OCI-LY1 (cell line): ENCODE data around the gene HES5.

Source experiments
- H2AFZ ChIP-seq: fragments of 200-600 bp; sonication (generic), shearing (Covaris generic); 2 replicates; pipeline ENCODE4 v1.6.0; 2014; ENCODE audit warnings: antibody characterized with exemption, mild to moderate bottlenecking, low read length
- H3F3A ChIP-seq: fragments of 200-600 bp; sonication (generic), shearing (Covaris generic); 2 replicates; pipeline ENCODE4 v1.6.0; 2014; ENCODE audit warnings: mild to moderate bottlenecking, antibody characterized with exemption, low read length, moderate library complexity; ENCODE audit not compliant: insufficient read depth
- H3K27ac ChIP-seq: fragments of 200-600 bp; sonication (generic); 2 replicates; pipeline ENCODE4 v1.5.1; 2014; ENCODE audit warnings: low read length, mixed run types, mild to moderate bottlenecking, low read depth; ENCODE audit not compliant: poor library complexity, severe bottlenecking
- H3K27me3 ChIP-seq: fragments of 200-600 bp; sonication (generic); 2 replicates; pipeline ENCODE4 v1.6.0; 2014; ENCODE audit warnings: antibody characterized with exemption, mild to moderate bottlenecking, low read length, moderate library complexity; ENCODE audit not compliant: insufficient read depth
- H3K36me3 ChIP-seq: fragments of 200-600 bp; sonication (generic); 2 replicates; pipeline ENCODE4 v1.6.1; 2014; ENCODE audit warnings: mild to moderate bottlenecking, antibody characterized with exemption, low read length, moderate library complexity, mixed read lengths; ENCODE audit not compliant: insufficient read depth
- H3K4me1 ChIP-seq: fragments of 200-600 bp; sonication (generic); 2 replicates; pipeline ENCODE4 v1.5.1; 2014; ENCODE audit warnings: mild to moderate bottlenecking, low read length, moderate library complexity; ENCODE audit not compliant: insufficient read depth, severe bottlenecking
- H3K4me2 ChIP-seq: fragments of 200-600 bp; sonication (generic), shearing (Covaris generic); 2 replicates; pipeline ENCODE4 v1.6.1; 2014; ENCODE audit warnings: low read length
- H3K4me3 ChIP-seq: fragments of 200-600 bp; sonication (generic); 2 replicates; pipeline ENCODE4 v1.5.1; 2014; ENCODE audit warnings: low read length, low read depth, mild to moderate bottlenecking, mixed read lengths; ENCODE audit not compliant: poor library complexity, severe bottlenecking
- H3K79me2 ChIP-seq: fragments of 200-600 bp; shearing (Covaris generic); 2 replicates; pipeline ENCODE4 v1.6.1; 2016; ENCODE audit warnings: mixed run types, low read length, mixed read lengths; ENCODE audit not compliant: insufficient read depth
- H3K9ac ChIP-seq: fragments of 200-600 bp; sonication (generic), shearing (Covaris generic); 2 replicates; pipeline ENCODE4 v1.6.1; 2014; ENCODE audit warnings: mild to moderate bottlenecking, low read length, mixed read lengths
- H3K9me2 ChIP-seq: fragments of 200-600 bp; sonication (generic), shearing (Covaris generic); 2 replicates; pipeline ENCODE4 v1.6.1; 2014; ENCODE audit warnings: low read depth, mild to moderate bottlenecking, low read length, mixed read lengths
- H3K9me3 ChIP-seq: fragments of 200-600 bp; shearing (Covaris generic); 2 replicates; pipeline ENCODE4 v1.6.1; 2014; ENCODE audit warnings: low read length, mixed read lengths
- H4K20me1 ChIP-seq: fragments of 200-600 bp; sonication (generic), shearing (Covaris generic); 2 replicates; pipeline ENCODE4 v1.6.0; 2016; ENCODE audit warnings: mild to moderate bottlenecking, low read length; ENCODE audit not compliant: insufficient read depth
- EZH2 ChIP-seq: fragments of 200-600 bp; sonication (generic), shearing (Covaris generic); IDR thresholded peaks from 2 replicates; pipeline ENCODE4 v1.8.0; 2017; ENCODE audit warnings: borderline replicate concordance, mixed run types, mild to moderate bottlenecking, antibody characterized with exemption, low read length, moderate library complexity, mixed read lengths
- TF ChIP-seq, protein P1 (sequence below): fragments of 200-600 bp; sonication (generic), shearing (Covaris generic); IDR thresholded peaks from 2 replicates; pipeline ENCODE4 v1.5.1; 2017; ENCODE audit warnings: mild to moderate bottlenecking, antibody characterized with exemption, low read length, moderate library complexity, mixed read lengths

The HES5 gene

DNA sequence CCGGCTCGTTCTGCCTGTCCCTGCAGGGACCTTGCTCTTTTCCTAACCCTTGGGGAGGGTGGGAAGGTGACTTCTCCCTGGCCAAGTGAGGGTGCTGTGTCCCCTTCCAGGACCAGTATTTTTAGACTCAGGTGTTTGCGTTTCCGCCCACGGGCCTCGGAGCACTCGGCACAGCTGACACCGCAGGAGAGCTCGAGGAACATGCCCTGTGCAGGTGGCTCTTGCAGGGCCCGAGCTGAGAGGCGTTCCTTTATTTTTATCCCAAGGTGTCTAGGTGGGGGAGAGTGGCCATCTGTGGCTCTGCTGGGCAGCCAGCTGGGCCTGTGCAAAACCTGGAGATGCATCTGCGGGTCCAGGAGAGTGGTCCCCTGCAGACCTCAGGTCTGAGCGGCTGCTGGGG lies 38.0 kb downstream of the HES5 start:
- no peak overlapping the region for H3K9ac ChIP-seq
- H3K4me3 ChIP-seq = no peak overlapping the region
- no peaks in the 10 kb centered on the region for H3K79me2 ChIP-seq
- H3K27ac ChIP-seq = no peak overlapping the region
- H4K20me1 ChIP-seq = no peaks in the 10 kb centered on the region
- H3K27me3 ChIP-seq = peaks cover 23% of the 10 kb centered on the region; the same call in 1 of the 2 replicates
- H3K4me1 ChIP-seq = peaks cover 9% of the 10 kb centered on the region
- no peak overlapping the region for H3K4me2 ChIP-seq
- H3F3A ChIP-seq = no peaks in the 10 kb centered on the region
- no peaks in the 10 kb centered on the region for H3K9me2 ChIP-seq
- H3K9me3 ChIP-seq = no peaks in the 10 kb centered on the region
- no peak for TF ChIP-seq EZH2
- TF ChIP-seq, protein P1, sequence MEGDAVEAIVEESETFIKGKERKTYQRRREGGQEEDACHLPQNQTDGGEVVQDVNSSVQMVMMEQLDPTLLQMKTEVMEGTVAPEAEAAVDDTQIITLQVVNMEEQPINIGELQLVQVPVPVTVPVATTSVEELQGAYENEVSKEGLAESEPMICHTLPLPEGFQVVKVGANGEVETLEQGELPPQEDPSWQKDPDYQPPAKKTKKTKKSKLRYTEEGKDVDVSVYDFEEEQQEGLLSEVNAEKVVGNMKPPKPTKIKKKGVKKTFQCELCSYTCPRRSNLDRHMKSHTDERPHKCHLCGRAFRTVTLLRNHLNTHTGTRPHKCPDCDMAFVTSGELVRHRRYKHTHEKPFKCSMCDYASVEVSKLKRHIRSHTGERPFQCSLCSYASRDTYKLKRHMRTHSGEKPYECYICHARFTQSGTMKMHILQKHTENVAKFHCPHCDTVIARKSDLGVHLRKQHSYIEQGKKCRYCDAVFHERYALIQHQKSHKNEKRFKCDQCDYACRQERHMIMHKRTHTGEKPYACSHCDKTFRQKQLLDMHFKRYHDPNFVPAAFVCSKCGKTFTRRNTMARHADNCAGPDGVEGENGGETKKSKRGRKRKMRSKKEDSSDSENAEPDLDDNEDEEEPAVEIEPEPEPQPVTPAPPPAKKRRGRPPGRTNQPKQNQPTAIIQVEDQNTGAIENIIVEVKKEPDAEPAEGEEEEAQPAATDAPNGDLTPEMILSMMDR = no peak
- H2AFZ ChIP-seq = no peak overlapping the region
- no peaks in the 10 kb centered on the region; the same call in 1 of the 2 replicates for H3K36me3 ChIP-seq

DNA sequence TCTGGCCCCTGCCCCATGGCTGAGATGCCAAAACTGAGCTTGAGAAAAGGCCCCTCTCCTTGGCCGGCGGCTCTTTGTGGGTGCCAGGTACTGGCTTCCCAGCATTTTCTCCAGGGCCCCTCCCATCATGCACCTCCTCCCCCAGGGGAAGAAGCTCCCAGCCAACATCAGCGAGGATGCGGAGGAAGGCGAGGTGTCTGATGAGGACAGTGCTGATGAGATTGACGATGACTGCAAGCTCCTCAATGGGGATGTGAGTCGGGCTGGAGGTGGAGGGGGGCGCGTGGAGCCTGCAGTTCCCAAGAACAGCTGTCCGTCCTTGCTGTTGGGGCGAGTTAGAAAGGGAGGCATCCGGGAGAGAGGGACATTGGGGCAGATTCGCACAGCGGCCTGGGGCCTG lies 40.4 kb downstream of the HES5 start:
- H3K9ac ChIP-seq = no peak overlapping the region
- TF ChIP-seq EZH2 = no peak
- TF ChIP-seq, protein P1 = no peak

DNA sequence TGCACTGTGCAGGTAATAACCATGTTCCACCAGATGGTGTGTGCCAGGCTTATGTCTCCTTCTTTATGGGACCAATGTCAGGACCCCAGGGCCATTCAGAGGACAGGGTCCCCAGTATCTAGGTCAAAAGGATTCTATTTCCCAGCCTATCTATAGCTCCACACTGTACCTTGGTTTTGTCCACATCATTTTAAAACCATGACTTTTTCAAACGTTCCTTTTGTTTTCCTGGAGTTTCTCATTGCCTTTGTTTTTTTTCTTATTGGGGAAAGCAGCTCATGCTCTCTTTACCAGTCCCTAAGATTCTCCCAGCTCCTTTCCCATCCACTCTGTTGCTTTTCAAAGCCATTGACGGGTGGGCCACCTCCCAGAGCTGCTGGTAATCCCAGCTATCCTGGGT lies 41.4 kb downstream of the HES5 start:
- Histone ChIP-seq H2AFZ (no peak overlapping the region), H3F3A (no peaks in the 10 kb centered on the region), H3K4me1 (no peaks in the 10 kb centered on the region), H3K9ac (no peak overlapping the region), H3K4me3 (no peak overlapping the region), H3K4me2 (no peak overlapping the region), H3K27ac (no peak overlapping the region), H3K36me3 (no peaks in the 10 kb centered on the region; the same call in 1 of the 2 replicates), H3K9me2 (no peaks in the 10 kb centered on the region), H3K9me3 (no peaks in the 10 kb centered on the region), H3K79me2 (no peaks in the 10 kb centered on the region), H3K27me3 (peaks cover 20% of the 10 kb centered on the region; the same call in 1 of the 2 replicates), H4K20me1 (no peaks in the 10 kb centered on the region)
- TF ChIP-seq EZH2 = no peak
- TF ChIP-seq, protein P1 = no peak

More for the DNA sequence above, 40.4 kb downstream of the HES5 start:
- Histone ChIP-seq H3K36me3 (no peaks in the 10 kb centered on the region; the same call in 1 of the 2 replicates), H3K27ac (no peak overlapping the region), H3F3A (no peaks in the 10 kb centered on the region), H3K4me3 (no peak overlapping the region), H3K4me1 (no peaks in the 10 kb centered on the region), H4K20me1 (no peaks in the 10 kb centered on the region), H3K4me2 (no peak overlapping the region), H3K9me3 (no peaks in the 10 kb centered on the region), H2AFZ (no peak overlapping the region), H3K27me3 (peaks cover 20% of the 10 kb centered on the region; the same call in 1 of the 2 replicates), H3K79me2 (no peaks in the 10 kb centered on the region), H3K9me2 (no peaks in the 10 kb centered on the region)
